ENCODE data around the gene IFNL1.
"Not testable (repeated sequence)": the region's sequence is repeated elsewhere in the genome, so short reads cannot be mapped to it uniquely, and the experiment has no call there.

The IFNL1 gene

DNA sequence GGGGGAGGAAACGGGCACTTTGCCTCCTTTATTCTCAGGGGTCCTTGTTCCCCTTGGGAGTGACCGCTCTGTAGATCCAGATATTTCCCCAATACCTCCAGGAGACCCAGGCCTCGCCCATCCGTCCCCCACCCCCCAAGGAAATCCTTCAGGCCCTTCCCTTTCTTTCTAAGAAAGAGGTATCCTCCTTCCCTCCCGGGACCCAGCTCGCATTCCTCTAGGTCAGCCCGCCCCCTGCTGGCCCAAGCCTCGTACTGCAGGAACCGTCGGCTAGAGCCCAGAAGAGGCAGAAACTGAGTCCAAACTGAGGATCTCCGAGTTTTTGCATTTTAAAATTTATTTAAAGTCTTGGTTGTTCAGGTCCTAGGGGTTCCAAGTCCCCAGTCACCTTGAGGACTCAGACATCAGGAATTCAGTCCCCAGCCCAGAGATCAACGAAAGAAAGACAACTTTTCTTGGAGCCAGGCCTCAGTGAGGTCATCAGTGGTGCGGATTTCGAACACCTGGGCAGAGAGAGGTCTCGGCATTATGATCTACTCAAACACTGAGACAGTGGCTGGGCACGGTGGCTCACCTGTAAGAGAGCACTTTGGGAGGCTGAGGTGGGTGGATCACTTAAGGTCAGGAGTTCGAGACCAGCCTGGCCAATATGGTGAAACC, 32.0 kb downstream of the IFNL1 start:
- FAIRE-seq: peak; percentile 16
- TF ChIP-seq POLR2AphosphoS5 (IDR thresholded peaks at IDR 0.05; ENCODE audit: low read depth, low read length) (no peak), PAX5 (IDR thresholded peaks at IDR 0.05; ENCODE audit: insufficient read depth, low read length, severe bottlenecking) (no peak), SPI1 (IDR thresholded peaks at IDR 0.05; ENCODE audit: low read depth, low read length) (no peak), POU2F2 (IDR thresholded peaks at IDR 0.05; ENCODE audit: low read depth, low read length) (no peak), TAF1 (IDR thresholded peaks at IDR 0.05; ENCODE audit: low read depth, low read length) (no peak), POLR2A (IDR thresholded peaks at IDR 0.05; ENCODE audit: low read depth, low read length) (no peak)
- no peak for DNase-seq (ENCODE audit: insufficient read length, low spot score)

DNA sequence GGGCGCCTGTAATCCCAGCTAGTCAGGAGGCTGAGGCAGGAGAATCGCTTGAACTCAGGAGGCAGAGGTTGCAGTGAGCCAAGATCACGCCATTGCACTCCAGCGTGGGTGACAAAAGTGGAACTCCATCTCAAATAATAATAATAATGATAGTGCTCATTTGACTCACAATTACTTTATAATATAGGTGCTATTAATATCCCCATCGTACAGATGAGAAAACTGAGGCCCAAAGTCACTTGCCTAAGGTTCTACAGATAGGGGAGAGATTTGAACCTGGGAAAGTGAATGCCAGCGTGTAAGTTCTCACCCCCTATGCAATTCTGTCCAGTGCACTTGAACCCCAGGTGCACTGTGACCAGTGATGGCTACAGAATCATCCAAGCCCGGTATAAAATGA, 33.7 kb downstream of the IFNL1 start:
- DNase-seq (ENCODE audit: insufficient read length, low spot score): no peak
- no peak for FAIRE-seq
- TF ChIP-seq POLR2A (IDR thresholded peaks at IDR 0.05; ENCODE audit: low read depth, low read length) (no peak), SPI1 (IDR thresholded peaks at IDR 0.05; ENCODE audit: low read depth, low read length) (no peak), POU2F2 (IDR thresholded peaks at IDR 0.05; ENCODE audit: low read depth, low read length) (no peak), TAF1 (IDR thresholded peaks at IDR 0.05; ENCODE audit: low read depth, low read length) (no peak), POLR2AphosphoS5 (IDR thresholded peaks at IDR 0.05; ENCODE audit: low read depth, low read length) (no peak), PAX5 (IDR thresholded peaks at IDR 0.05; ENCODE audit: insufficient read depth, low read length, severe bottlenecking) (no peak)

DNA sequence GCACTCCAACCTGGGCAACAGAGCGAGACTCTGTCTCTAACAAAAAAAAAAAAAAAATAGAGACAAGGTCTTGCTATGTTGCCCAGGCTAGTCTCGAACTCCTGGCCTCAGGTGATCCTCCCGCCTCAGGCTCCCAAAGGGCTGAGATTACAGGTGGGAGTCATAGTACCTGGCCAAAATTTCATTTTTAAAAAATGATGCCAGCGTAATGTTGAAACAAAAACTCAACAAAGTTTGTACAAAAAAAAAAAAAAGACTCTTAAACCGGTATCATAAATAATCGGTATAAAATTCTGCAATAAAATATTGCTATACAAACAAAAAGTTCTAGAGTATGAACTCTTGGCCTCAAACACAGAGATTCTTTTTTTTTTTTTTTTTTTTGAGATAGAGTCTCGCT, 36.1 kb downstream of the IFNL1 start:
- DNase-seq (ENCODE audit: insufficient read length, low spot score): no peak
- TF ChIP-seq SPI1 (IDR thresholded peaks at IDR 0.05; ENCODE audit: low read depth, low read length) (no peak), TAF1 (IDR thresholded peaks at IDR 0.05; ENCODE audit: low read depth, low read length) (no peak), POLR2AphosphoS5 (IDR thresholded peaks at IDR 0.05; ENCODE audit: low read depth, low read length) (no peak), POU2F2 (IDR thresholded peaks at IDR 0.05; ENCODE audit: low read depth, low read length) (no peak), PAX5 (IDR thresholded peaks at IDR 0.05; ENCODE audit: insufficient read depth, low read length, severe bottlenecking) (no peak), POLR2A (IDR thresholded peaks at IDR 0.05; ENCODE audit: low read depth, low read length) (no peak)
- no peak for FAIRE-seq

DNA sequence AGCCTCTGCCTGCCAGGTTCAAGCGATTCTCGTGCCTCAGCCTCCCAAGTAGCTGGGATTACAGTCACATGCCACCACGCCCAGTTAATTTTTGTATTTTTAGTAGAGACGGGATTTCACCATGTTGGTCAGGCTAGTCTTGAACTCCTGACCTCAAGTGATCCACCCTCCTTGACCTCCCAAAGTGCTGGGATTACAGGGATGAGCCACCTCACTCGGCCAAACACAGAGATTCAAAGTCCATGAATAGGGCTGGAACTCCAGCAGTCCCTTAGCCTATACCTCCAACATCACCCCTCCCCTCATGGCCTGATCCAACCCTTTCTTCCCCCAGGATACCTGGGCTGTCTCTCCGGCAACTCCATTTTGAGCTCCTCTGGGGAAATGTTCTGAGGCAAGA, 36.5 kb downstream of the IFNL1 start:
- not testable (repeated sequence) for FAIRE-seq; DNase-seq (ENCODE audit: insufficient read length, low spot score)

DNA sequence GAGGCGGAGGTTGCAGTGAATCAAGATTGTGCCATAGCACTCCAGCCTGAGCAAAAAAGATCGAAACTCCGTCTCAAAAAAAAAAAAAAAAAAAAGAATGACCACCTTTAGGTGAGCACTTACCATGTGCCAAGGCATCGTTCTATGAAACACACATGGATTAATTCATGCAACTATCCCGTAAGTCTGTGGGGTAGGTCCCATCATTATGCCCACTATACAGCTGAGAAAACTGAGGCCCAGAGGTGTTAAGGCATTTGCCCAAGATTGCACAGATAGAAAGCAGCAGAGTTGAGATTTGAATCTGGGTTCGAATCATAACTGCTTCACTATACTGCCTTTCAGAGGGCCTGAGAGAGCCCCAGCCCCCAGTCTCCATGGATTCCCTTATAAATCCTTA, 37.3 kb downstream of the IFNL1 start:
- no peak for FAIRE-seq
- TF ChIP-seq TAF1 (IDR thresholded peaks at IDR 0.05; ENCODE audit: low read depth, low read length) (no peak), POLR2A (IDR thresholded peaks at IDR 0.05; ENCODE audit: low read depth, low read length) (no peak), SPI1 (IDR thresholded peaks at IDR 0.05; ENCODE audit: low read depth, low read length) (no peak), POU2F2 (IDR thresholded peaks at IDR 0.05; ENCODE audit: low read depth, low read length) (no peak), PAX5 (IDR thresholded peaks at IDR 0.05; ENCODE audit: insufficient read depth, low read length, severe bottlenecking) (no peak), POLR2AphosphoS5 (IDR thresholded peaks at IDR 0.05; ENCODE audit: low read depth, low read length) (no peak)
- DNase-seq (ENCODE audit: insufficient read length, low spot score): no peak

DNA sequence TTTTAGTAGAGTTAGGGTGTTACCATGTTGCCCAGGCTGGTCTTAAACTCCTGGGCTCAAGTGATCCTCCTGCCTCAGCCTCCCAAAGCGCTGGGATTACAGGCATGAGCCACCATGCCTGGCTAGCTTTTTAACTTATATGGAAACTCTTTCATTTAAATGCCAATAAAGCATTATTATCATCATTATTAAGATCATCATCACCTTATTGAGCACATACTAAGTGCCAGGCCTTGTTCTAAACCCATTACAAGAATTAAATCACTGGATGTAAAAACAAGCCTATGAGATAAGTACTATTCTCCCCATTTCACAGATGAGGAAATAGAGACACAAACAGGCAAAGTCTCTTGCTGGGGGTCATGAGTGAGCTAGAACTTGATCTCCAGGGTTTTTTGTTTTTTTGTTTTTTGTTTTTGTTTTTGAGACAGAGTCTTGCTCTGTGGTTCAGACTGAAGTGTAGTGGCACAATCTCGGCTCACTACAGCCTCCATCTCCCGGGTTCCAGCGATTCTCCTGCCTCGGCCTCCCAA, 38.3 kb downstream of the IFNL1 start:
- FAIRE-seq: no peak
- TF ChIP-seq PAX5 (IDR thresholded peaks at IDR 0.05; ENCODE audit: insufficient read depth, low read length, severe bottlenecking): no peak
- TF ChIP-seq POLR2A (IDR thresholded peaks at IDR 0.05; ENCODE audit: low read depth, low read length): no peak
- no peak for TF ChIP-seq POLR2AphosphoS5 (IDR thresholded peaks at IDR 0.05; ENCODE audit: low read depth, low read length)
- TF ChIP-seq TAF1 (IDR thresholded peaks at IDR 0.05; ENCODE audit: low read depth, low read length): no peak
- TF ChIP-seq SPI1 (IDR thresholded peaks at IDR 0.05; ENCODE audit: low read depth, low read length): no peak
- TF ChIP-seq POU2F2 (IDR thresholded peaks at IDR 0.05; ENCODE audit: low read depth, low read length): no peak

DNA sequence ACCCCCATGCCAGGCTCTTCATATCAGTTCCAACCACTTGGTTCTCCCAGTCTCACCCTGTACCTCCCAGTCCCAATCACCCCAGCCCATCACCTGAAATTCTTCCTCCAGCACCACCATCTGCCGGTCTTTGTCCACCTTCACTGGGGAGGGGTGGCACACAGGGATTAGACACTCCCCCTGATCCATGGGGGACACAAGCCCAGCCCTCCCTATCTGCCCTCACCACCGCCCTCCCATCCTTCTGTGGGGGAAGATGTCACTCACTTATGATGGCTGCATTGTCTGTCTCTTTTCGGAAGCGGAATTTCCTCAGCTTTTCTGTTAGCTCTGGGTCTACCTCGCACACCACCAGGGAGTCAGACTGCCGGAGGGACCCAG, 39.0 kb downstream of the IFNL1 start:
- FAIRE-seq (peak; percentile 87), DNase-seq (ENCODE audit: insufficient read length, low spot score) (no peak)
- TF ChIP-seq PAX5 (IDR thresholded peaks at IDR 0.05; ENCODE audit: insufficient read depth, low read length, severe bottlenecking) (no peak), SPI1 (IDR thresholded peaks at IDR 0.05; ENCODE audit: low read depth, low read length) (no peak), POLR2A (IDR thresholded peaks at IDR 0.05; ENCODE audit: low read depth, low read length) (no peak), TAF1 (IDR thresholded peaks at IDR 0.05; ENCODE audit: low read depth, low read length) (no peak), POLR2AphosphoS5 (IDR thresholded peaks at IDR 0.05; ENCODE audit: low read depth, low read length) (no peak), POU2F2 (IDR thresholded peaks at IDR 0.05; ENCODE audit: low read depth, low read length) (no peak)

More for the DNA sequence above, 38.3 kb downstream of the IFNL1 start:
- DNase-seq (ENCODE audit: insufficient read length, low spot score): no peak

DNA sequence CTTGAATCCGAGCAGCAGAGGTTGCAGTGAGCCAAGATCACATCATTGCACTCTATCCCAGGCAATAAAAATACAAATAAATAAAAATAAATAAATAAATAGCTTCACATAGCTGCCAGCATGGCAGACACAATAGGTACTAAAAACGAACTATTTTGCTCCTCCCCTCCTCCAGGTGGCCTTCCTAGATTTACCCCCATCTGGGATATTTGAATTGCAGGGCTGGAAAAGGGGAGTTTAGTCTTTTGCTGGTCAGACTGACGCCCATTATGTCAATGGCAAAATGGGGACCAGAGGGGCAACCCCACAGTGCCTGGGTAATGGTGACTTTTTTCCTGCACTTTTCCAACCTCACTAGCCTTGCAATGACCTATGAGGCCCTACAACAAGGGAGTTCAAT, 40.3 kb downstream of the IFNL1 start:
- FAIRE-seq (no peak), DNase-seq (ENCODE audit: insufficient read length, low spot score) (no peak)
- TF ChIP-seq TAF1 (IDR thresholded peaks at IDR 0.05; ENCODE audit: low read depth, low read length) (no peak), POLR2AphosphoS5 (IDR thresholded peaks at IDR 0.05; ENCODE audit: low read depth, low read length) (no peak), SPI1 (IDR thresholded peaks at IDR 0.05; ENCODE audit: low read depth, low read length) (no peak), POU2F2 (IDR thresholded peaks at IDR 0.05; ENCODE audit: low read depth, low read length) (no peak), POLR2A (IDR thresholded peaks at IDR 0.05; ENCODE audit: low read depth, low read length) (no peak), PAX5 (IDR thresholded peaks at IDR 0.05; ENCODE audit: insufficient read depth, low read length, severe bottlenecking) (no peak)

DNA sequence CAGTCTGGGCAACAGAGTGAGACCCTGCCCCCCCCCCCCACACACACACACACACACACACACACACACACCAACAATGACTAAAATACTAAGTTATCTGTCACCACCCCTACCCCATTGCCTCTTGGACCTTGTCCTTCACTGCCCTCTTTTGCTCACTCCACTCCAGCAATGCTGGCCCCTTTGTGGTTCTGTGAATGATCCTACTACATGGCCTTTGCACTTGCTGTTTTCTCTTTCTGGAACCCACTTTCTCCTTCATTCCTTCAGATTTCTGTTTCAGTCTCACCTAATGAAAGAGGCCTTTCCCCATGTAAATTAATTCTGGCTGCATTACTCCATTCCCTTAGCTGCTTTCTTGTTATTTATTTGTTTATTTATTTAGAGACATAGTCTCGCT, 43.5 kb downstream of the IFNL1 start:
- no peak for TF ChIP-seq POLR2A (IDR thresholded peaks at IDR 0.05; ENCODE audit: low read depth, low read length)
- TF ChIP-seq POU2F2 (IDR thresholded peaks at IDR 0.05; ENCODE audit: low read depth, low read length): no peak
- TF ChIP-seq TAF1 (IDR thresholded peaks at IDR 0.05; ENCODE audit: low read depth, low read length): no peak
- no peak for TF ChIP-seq PAX5 (IDR thresholded peaks at IDR 0.05; ENCODE audit: insufficient read depth, low read length, severe bottlenecking)
- no peak for TF ChIP-seq POLR2AphosphoS5 (IDR thresholded peaks at IDR 0.05; ENCODE audit: low read depth, low read length)
- no peak for TF ChIP-seq SPI1 (IDR thresholded peaks at IDR 0.05; ENCODE audit: low read depth, low read length)
- DNase-seq (ENCODE audit: insufficient read length, low spot score) (no peak), FAIRE-seq (no peak)

DNA sequence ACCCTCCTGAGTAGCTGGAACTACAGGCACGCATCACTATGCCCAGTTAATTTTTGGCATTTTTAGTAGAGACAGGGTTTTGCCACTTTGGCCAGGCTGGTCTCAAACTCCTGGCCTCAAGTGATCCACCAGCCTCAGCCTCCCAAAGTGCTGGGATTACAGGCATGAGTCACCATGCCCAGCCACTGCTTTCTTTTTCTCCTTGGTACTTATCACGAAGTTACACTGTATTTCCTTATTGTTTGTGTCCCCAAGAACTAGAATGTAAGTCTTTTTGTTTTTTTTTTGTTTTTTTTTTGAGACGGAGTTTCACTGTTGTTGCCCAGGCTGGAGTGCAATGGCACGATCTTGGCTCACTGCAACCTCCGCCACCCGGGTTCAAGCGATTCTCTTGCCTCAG, 43.9 kb downstream of the IFNL1 start:
- not testable (repeated sequence) for FAIRE-seq; DNase-seq (ENCODE audit: insufficient read length, low spot score)

Measured in GM12891 (cell line).